HG03571 (cell line): ENCODE data around the gene TACC2.

Experiments
- ATAC-seq: cut with Tn5 transposase; IDR thresholded peaks from one replicate; pipeline ENCODE4 v1.9.1; 2021; ENCODE audit not compliant: unreplicated experiment

The TACC2 gene

GRCh38 chr10:122243550-122243949 is 254.6 kb downstream of the TACC2 start:
- no peak for ATAC-seq

GRCh38 chr10:122244001-122244975 is 255.3 kb downstream of the TACC2 start:
- no peak for ATAC-seq

GRCh38 chr10:122245136-122245535 is 256.2 kb downstream of the TACC2 start:
- no peak for ATAC-seq

GRCh38 chr10:122245897-122246296 is 256.9 kb downstream of the TACC2 start:
- no peak for ATAC-seq

GRCh38 chr10:122246830-122247520 is 258.0 kb downstream of the TACC2 start:
- ATAC-seq: no peak

- ATAC-seq: no peak
Observed at GRCh38 chr10:122248356-122249302, 259.7 kb downstream of the TACC2 start.

- no peak for ATAC-seq
Observed at GRCh38 chr10:122249303-122249850, 260.4 kb downstream of the TACC2 start.

- ATAC-seq: no peak
Observed at GRCh38 chr10:122249991-122250750, 261.2 kb downstream of the TACC2 start.

- ATAC-seq: no peak
Observed at GRCh38 chr10:122251459-122252255, 262.7 kb downstream of the TACC2 start.

GRCh38 chr10:122252805-122253204 is 263.8 kb downstream of the TACC2 start:
- ATAC-seq: no peak

- ATAC-seq: no peak
Observed at GRCh38 chr10:122253605-122254004, 264.6 kb downstream of the TACC2 start.

- no peak for ATAC-seq
Observed at GRCh38 chr10:122254831-122255230, 265.9 kb downstream of the TACC2 start.

GRCh38 chr10:122255509-122256301 is 266.7 kb downstream of the TACC2 start:
- ATAC-seq: no peak

- no peak for ATAC-seq
Observed at GRCh38 chr10:122257041-122257440, 268.1 kb downstream of the TACC2 start.

- no peak for ATAC-seq
Observed at GRCh38 chr10:122258136-122259074, 269.4 kb downstream of the TACC2 start.

- no peak for ATAC-seq
Observed at GRCh38 chr10:122259075-122259466, 270.1 kb downstream of the TACC2 start.

GRCh38 chr10:122261584-122261983 is 272.6 kb downstream of the TACC2 start:
- no peak for ATAC-seq
